Thoracic aorta (tissue), 2 donors: Measurements from ENCODE around the gene MCF2L. TPM values are rescaled to one million over a fixed set of nuclear protein-coding genes. Genes with fewer than 3 reads are reported as not detected.

Source experiments
- ATAC-seq: fragments of 150-250 bp; one replicate; pipeline ENCODE4 v1.8.0; 2017; ENCODE audit warnings: low read depth; ENCODE audit not compliant: insufficient number of reproducible peaks, low FRiP score
- DNase-seq: peaks from one replicate; pipeline ENCODE4 v3.0.0-alpha.2; 2020; ENCODE audit warnings: low spot score
- H3K27ac ChIP-seq, 2 donors: fragments of 200-600 bp; sonication (generic); 1 replicate in 1 of 2; 2 replicates in 1 of 2; pipeline ENCODE4 v1.5.1; 2016; ENCODE audit warnings: mild to moderate bottlenecking in 2 of 2, moderate library complexity in 2 of 2
- H3K27me3 ChIP-seq: fragments of 200-600 bp; sonication (generic); replicated peaks from 2 replicates; pipeline ENCODE4 v1.6.0; 2016; ENCODE audit warnings: mild to moderate bottlenecking; ENCODE audit not compliant: insufficient read depth
- H3K36me3 ChIP-seq: fragments of 200-600 bp; sonication (generic); one replicate; pipeline ENCODE4 v1.5.1; 2016
- H3K4me1 ChIP-seq, 2 donors: fragments of 200-600 bp; sonication (generic); 1 replicate in 1 of 2; 2 replicates in 1 of 2; pipeline versions ENCODE4 v1.5.1 to v1.6.0; 2016; ENCODE audit warnings: low read depth in 2 of 2, mild to moderate bottlenecking in 1 of 2; ENCODE audit not compliant: control insufficient read depth in 1 of 2
- H3K4me3 ChIP-seq: fragments of 200-600 bp; sonication (generic); 2 replicates; pipeline ENCODE4 v1.5.1; 2016; ENCODE audit warnings: mild to moderate bottlenecking
- H3K9me3 ChIP-seq: fragments of 200-600 bp; sonication (generic); 2 replicates; pipeline ENCODE4 v1.5.1; 2016
- total RNA-seq, 2 donors: library from RNA; depleted of rRNA; stranded (reverse); fragments of >200 nt; gene quantifications; one replicate each; pipeline versions ENCODE4 v1.1.0 to v1.2.3, GENCODE V29; 2016
- TF ChIP-seq, protein P1 (sequence below): fragments of 200-600 bp; sonication (generic); IDR thresholded peaks from one replicate; pipeline ENCODE4 v1.5.1; 2019; ENCODE audit warnings: antibody characterized with exemption

The MCF2L gene
- total RNA-seq, 2 donors from 2014 or later = 34.9 to 49.2 TPM

DNA sequence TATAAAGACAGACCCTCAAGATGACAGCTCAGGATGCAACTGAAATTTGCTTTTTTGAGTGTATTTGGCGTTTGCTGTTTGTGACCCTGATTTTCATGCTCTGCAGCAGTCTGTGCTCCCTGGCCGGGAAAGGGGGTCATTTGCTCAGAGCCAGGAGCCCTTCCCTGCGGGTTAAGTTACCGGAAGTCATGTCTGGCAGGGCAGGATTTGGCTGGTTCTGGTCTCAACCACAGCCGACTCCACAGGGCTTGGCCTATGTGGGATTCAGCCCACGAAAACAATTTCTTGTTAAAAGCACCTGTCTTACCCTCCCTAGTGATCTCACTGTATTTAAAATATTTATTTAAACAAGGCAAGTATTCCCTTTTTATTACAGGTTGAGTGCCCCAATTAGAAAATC is 22.6 kb downstream of the MCF2L start:
- Histone ChIP-seq H3K4me3 (no peak overlapping the region), H3K4me1 (no peaks in the 10 kb centered on the region), H3K9me3 (no peaks in the 10 kb centered on the region), H3K36me3 (no peaks in the 10 kb centered on the region), H3K27me3 (no peaks in the 10 kb centered on the region), H3K27ac (no peak overlapping the region)
- no peak for DNase-seq
- ATAC-seq = no peak
- TF ChIP-seq, protein P1, sequence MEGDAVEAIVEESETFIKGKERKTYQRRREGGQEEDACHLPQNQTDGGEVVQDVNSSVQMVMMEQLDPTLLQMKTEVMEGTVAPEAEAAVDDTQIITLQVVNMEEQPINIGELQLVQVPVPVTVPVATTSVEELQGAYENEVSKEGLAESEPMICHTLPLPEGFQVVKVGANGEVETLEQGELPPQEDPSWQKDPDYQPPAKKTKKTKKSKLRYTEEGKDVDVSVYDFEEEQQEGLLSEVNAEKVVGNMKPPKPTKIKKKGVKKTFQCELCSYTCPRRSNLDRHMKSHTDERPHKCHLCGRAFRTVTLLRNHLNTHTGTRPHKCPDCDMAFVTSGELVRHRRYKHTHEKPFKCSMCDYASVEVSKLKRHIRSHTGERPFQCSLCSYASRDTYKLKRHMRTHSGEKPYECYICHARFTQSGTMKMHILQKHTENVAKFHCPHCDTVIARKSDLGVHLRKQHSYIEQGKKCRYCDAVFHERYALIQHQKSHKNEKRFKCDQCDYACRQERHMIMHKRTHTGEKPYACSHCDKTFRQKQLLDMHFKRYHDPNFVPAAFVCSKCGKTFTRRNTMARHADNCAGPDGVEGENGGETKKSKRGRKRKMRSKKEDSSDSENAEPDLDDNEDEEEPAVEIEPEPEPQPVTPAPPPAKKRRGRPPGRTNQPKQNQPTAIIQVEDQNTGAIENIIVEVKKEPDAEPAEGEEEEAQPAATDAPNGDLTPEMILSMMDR = no peak

DNA sequence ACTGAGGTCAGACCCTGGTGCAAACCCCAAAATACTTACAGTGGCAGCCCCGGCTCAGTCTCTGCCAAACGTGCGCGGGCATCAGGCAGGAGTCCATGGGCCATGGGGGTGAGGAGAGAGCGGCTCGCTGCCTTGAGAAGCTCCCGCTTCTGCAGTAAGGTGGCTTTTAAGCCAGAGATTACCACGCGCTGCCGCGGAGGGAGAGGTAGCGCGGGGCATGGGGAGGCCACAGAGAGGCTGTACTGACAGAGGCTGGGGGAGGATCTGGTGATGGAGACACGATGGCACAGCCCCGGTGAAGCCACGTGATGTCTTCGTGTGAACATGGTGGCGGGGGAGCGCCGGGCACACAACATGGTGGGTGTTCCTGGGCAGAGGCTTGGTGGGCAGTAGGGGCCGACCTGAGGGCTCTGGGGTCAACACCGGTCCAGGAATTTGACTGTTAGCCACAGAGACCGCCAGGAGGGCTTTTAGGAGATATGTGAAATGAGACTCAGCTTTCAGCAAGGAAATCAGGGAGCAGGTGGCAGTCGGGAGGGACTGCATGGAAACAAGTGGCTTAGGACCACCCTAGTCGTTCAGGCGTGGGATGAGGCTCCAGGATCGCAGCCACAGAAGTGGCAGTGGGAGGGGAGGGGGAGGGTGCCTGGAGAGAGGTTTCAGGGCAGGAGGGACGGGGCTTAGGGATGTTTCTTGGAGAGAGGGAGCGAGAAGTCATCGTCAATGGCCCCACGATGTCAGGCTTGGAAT is 24.1 kb downstream of the MCF2L start:
- Histone ChIP-seq H3K9me3 (no peaks in the 10 kb centered on the region), H3K27ac (no peak overlapping the region), H3K4me3 (no peak overlapping the region), H3K4me1 (no peaks in the 10 kb centered on the region), H3K36me3 (no peaks in the 10 kb centered on the region), H3K27me3 (no peaks in the 10 kb centered on the region)
- DNase-seq (no peak), ATAC-seq (no peak)
- TF ChIP-seq, protein P1 = no peak

DNA sequence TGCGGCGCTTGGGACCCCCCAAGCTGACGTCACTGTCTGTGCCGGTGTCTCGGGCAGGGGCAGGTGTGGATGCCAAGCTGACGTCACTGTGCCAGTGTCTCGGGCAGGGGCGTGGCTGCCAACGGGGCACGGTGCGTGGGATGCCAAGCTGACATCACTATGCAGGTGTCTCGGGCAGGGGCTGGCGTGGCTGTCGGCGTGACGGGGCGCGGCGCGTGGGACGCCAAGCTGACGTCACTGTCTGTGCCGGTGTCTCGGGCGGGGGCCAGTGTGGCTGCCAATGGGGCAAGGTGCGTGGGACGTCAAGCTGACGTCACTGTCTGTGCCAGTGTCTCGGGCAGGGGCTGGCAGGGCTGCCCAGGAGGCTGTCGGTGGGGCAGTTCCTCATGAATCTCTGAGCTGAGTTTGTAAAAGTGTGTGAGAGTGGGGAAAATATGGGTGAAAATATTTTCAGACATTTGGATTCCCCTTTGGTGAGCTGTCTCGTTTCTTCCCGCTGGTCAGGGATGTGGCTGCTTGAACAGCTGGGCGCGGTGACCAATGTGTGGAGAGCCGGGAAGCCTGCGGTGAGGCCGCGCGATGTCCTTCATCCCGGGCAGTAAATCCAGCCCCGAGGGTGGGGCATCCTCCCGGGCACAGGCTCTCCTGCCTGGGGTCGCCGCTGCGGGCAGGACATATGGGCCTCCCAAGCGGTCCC is 25.2 kb downstream of the MCF2L start:
- ATAC-seq (no peak), DNase-seq (no peak)
- Histone ChIP-seq H3K9me3 (no peaks in the 10 kb centered on the region), H3K4me1 (no peaks in the 10 kb centered on the region), H3K36me3 (no peaks in the 10 kb centered on the region), H3K27ac (no peak overlapping the region), H3K27me3 (no peaks in the 10 kb centered on the region), H3K4me3 (no peak overlapping the region)
- TF ChIP-seq, protein P1 = no peak

DNA sequence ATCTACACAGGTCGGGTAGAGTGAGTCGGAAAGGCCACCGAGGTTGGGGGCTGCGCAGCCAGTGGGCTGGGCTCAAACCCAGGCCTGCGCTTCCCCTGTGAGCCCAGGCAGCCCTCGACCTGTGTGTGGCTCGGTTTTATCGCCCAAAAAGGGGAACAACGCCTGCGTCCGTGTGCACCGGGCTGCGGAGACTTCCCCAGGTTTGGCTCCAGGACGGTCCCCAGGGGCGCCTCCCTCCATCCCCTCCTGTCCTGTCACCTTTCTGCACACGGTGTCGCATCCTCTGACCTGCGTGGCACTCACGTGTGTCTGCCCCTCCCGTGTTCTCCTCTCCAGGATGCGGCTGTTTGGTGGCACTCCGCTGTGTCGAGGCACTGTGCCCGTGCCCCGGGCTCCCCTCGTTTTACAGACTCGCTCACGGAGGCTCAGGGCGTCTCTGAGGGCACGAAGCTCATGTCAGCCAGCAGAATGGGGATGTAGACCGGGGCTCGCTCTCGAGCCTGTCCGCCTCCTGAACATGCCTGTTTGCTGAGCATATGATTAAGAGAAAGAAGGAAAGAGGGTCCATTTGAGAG is 25.9 kb downstream of the MCF2L start:
- no peaks in the 10 kb centered on the region for H3K9me3 ChIP-seq
- ATAC-seq = no peak
- H3K27ac ChIP-seq = no peak overlapping the region
- H3K4me3 ChIP-seq = no peak overlapping the region
- H3K36me3 ChIP-seq = no peaks in the 10 kb centered on the region
- no peaks in the 10 kb centered on the region for H3K4me1 ChIP-seq
- TF ChIP-seq, protein P1 = no peak
- H3K27me3 ChIP-seq = no peaks in the 10 kb centered on the region
- no peak for DNase-seq

DNA sequence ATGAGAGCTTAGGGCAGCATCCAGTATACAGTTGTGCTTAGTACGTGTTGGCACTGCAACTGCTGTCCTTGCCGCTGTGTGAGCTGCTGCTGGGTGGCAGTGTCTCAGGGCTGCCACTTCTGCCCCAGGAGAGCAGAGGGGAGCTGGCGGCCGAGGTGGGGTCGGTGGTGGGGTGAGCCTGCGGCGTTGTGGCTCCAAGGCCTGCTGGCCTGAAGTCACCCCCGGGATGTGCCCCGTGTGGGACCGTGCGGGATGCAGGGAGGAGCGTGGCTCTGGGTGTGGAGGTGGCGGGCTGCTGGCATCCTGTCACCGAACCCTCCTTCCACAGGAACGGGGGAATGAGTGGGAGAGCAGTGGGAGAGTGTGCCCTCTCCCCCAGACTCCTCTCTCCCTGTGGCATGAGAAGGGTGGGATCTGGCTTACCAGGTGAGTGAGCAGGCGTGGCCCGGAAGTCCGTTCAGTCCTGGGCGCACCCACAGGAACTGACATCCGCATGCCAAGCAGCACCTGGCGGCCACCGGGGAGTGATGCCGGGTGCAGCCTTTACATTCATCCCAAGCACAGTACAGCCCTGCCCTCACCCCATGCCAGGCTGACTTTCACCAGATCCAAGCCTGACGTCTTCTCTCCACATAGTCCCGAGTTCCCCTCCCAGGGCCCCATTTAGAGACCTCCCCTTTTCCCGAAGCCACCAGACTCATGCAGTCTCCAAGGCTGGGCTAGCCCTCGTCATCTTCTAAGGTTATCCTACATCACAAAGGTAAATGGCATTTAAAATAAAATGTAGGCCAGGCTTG is 26.6 kb downstream of the MCF2L start:
- H3K27ac ChIP-seq = no peak overlapping the region
- no peak overlapping the region for H3K4me3 ChIP-seq
- DNase-seq (no peak), ATAC-seq (no peak)
- TF ChIP-seq, protein P1 = no peak
- no peaks in the 10 kb centered on the region for H3K9me3 ChIP-seq
- H3K4me1 ChIP-seq = no peaks in the 10 kb centered on the region
- H3K27me3 ChIP-seq = no peaks in the 10 kb centered on the region
- no peaks in the 10 kb centered on the region for H3K36me3 ChIP-seq
